A549 (cell line): Measurements from ENCODE around the gene LIMCH1. TPM values are rescaled to one million over a fixed set of nuclear protein-coding genes. Genes with fewer than 3 reads are reported as not detected.

Experiments
- ATAC-seq, 2 experiments: fragments of 200-7000 bp in 1 of 2; fragments of >200 bp in 1 of 2; cut with Nextera tagmentation in 1 of 2; cut with Tn5 transposase in 1 of 2; 3 replicates each; pipeline versions ENCODE4 v1.8.0 to v1.9.1; 2018 to 2020; ENCODE audit warnings: mild to moderate bottlenecking in 1 of 2, moderate library complexity in 1 of 2
- CTCF ChIA-PET: fragments of 300-600 bp; sonication (Branson Sonifier 250); formaldehyde crosslinking; extraction: SDS; loops from one replicate; lab custom pipeline; 2021; ENCODE audit warnings: antibody characterized with exemption, inconsistent platforms; lab: Yijun Ruan, JAX
- POLR2A ChIA-PET: fragments of 350-600 bp; formaldehyde crosslinking; extraction: SDS; loops from one replicate; lab custom pipeline; 2021; ENCODE audit warnings: antibody characterized with exemption, inconsistent platforms; lab: Yijun Ruan, JAX
- DNase-seq, 2 experiments: peaks; one replicate each; pipeline versions ENCODE4 v3.0.0 to v3.0.0-alpha.2; 2011 to 2016; ENCODE audit warnings: low read depth in 1 of 2, low spot score in 1 of 2
- FAIRE-seq: peaks from 2 replicates; lab custom pipeline; 2011; peaks lifted over from hg19 to GRCh38; lab: Jason Lieb, UNC
- H3K27ac ChIP-seq, 2 experiments: fragments of >200 bp; sonication (Bioruptor Twin); formaldehyde crosslinking; 3 replicates each; pipeline ENCODE4 v1.5.1; 2016 to 2017
- H3K4me1 ChIP-seq: fragments of >200 bp; sonication (Bioruptor Twin); formaldehyde crosslinking; 3 replicates; pipeline ENCODE4 v1.6.1; 2016
- H3K4me2 ChIP-seq: fragments of >200 bp; sonication (Bioruptor Twin); formaldehyde crosslinking; 3 replicates; pipeline ENCODE4 v1.6.1; 2016
- H3K4me3 ChIP-seq: fragments of >200 bp; sonication (Bioruptor Twin); formaldehyde crosslinking; 3 replicates; pipeline ENCODE4 v1.5.1; 2016
- H3K9me3 ChIP-seq: fragments of >200 bp; sonication (Bioruptor Twin); formaldehyde crosslinking; 3 replicates; pipeline ENCODE4 v1.6.1; 2016
- BHLHE40 ChIP-seq: IDR thresholded peaks from 2 replicates; pipeline ENCODE4 v1.6.1; 2012; ENCODE audit warnings: low read depth, low read length, inconsistent platforms
- CBX2 ChIP-seq: fragments of 200-600 bp; sonication (generic); IDR thresholded peaks from 2 replicates; pipeline ENCODE4 v1.6.1; 2016; ENCODE audit warnings: low read depth, mild to moderate bottlenecking, borderline replicate concordance
- CBX8 ChIP-seq: fragments of 200-600 bp; sonication (generic); IDR thresholded peaks from 2 replicates; pipeline ENCODE4 v1.6.1; 2016
- CHD2 ChIP-seq: fragments of 150-350 bp; IDR thresholded peaks from 2 replicates; pipeline ENCODE4 v1.6.1; 2014; ENCODE audit warnings: low read length; ENCODE audit not compliant: partially characterized antibody
- CHD4 ChIP-seq: fragments of 200-600 bp; sonication (generic); IDR thresholded peaks from 2 replicates; pipeline ENCODE4 v1.6.1; 2016; ENCODE audit warnings: antibody characterized with exemption, mild to moderate bottlenecking, borderline replicate concordance
- EHF ChIP-seq: fragments of 250-450 bp; sonication (Bioruptor Pico); IDR thresholded peaks from 2 replicates; pipeline ENCODE4 v1.5.0; 2020; ENCODE audit warnings: mild to moderate bottlenecking
- ESRRA ChIP-seq: fragments of 150-350 bp; IDR thresholded peaks from 2 replicates; pipeline ENCODE4 v1.6.1; 2014; ENCODE audit warnings: mild to moderate bottlenecking, low read length, borderline replicate concordance
- FOSB ChIP-seq: fragments of 250-450 bp; sonication (Bioruptor Pico); IDR thresholded peaks from 2 replicates; pipeline ENCODE4 v1.5.0; 2020; ENCODE audit warnings: mild to moderate bottlenecking, moderate library complexity
- FOXS1 ChIP-seq: fragments of 250-450 bp; sonication (Bioruptor Pico); IDR thresholded peaks from 2 replicates; pipeline ENCODE4 v1.5.0; 2020; ENCODE audit warnings: mild to moderate bottlenecking, moderate library complexity
- HOXA7 ChIP-seq: fragments of 250-450 bp; sonication (Bioruptor Pico); IDR thresholded peaks from 2 replicates; pipeline ENCODE4 v1.5.0; 2020; ENCODE audit warnings: mild to moderate bottlenecking, moderate library complexity
- JUNB ChIP-seq: fragments of >200 bp; sonication (Bioruptor Twin); formaldehyde crosslinking; IDR thresholded peaks from 2 replicates; pipeline ENCODE4 v1.6.1; 2016
- KDM5A ChIP-seq: fragments of 200-600 bp; sonication (generic); IDR thresholded peaks from 2 replicates; pipeline ENCODE4 v1.6.1; 2016; ENCODE audit warnings: antibody characterized with exemption, mild to moderate bottlenecking
- MAX ChIP-seq: IDR thresholded peaks from 2 replicates; pipeline ENCODE4 v1.6.1; 2012
- NFE2L2 ChIP-seq: fragments of 150-350 bp; conservative IDR thresholded peaks from 2 replicates; pipeline ENCODE4 v1.6.1; 2014; ENCODE audit warnings: low read length
- NPAS2 ChIP-seq: fragments of 250-450 bp; sonication (Bioruptor Pico); IDR thresholded peaks from 2 replicates; pipeline ENCODE4 v1.8.0; 2022; ENCODE audit warnings: mild to moderate bottlenecking, moderate library complexity, borderline replicate concordance
- PHF8 ChIP-seq: fragments of 200-600 bp; sonication (generic); IDR thresholded peaks from 2 replicates; pipeline ENCODE4 v1.6.1; 2016; ENCODE audit warnings: low read depth, mild to moderate bottlenecking, antibody characterized with exemption, moderate library complexity, borderline replicate concordance
- RAD21 ChIP-seq, 2 experiments: fragments of >200 bp in 1 of 2; sonication (Bioruptor Twin) in 1 of 2; formaldehyde crosslinking in 1 of 2; IDR thresholded peaks in 1 of 2; conservative IDR thresholded peaks in 1 of 2; 2 replicates in 1 of 2; 3 replicates in 1 of 2; pipeline ENCODE4 v1.6.1; 2012 to 2018; ENCODE audit warnings: inconsistent platforms in 1 of 2
- RFX5 ChIP-seq: fragments of 450-650 bp; IDR thresholded peaks from 2 replicates; pipeline ENCODE4 v1.7.1; 2014; ENCODE audit warnings: antibody characterized with exemption, mild to moderate bottlenecking, moderate library complexity
- RNF2 ChIP-seq: fragments of 200-600 bp; sonication (generic); IDR thresholded peaks from 2 replicates; pipeline ENCODE4 v1.6.1; 2016; ENCODE audit warnings: low read depth, mild to moderate bottlenecking, antibody characterized with exemption, moderate library complexity, borderline replicate concordance
- SMC3 ChIP-seq: fragments of >200 bp; sonication (Bioruptor Twin); formaldehyde crosslinking; IDR thresholded peaks from 3 replicates; pipeline ENCODE4 v1.6.1; 2018; ENCODE audit warnings: inconsistent platforms
- SREBF2 ChIP-seq: fragments of 450-650 bp; IDR thresholded peaks from 2 replicates; pipeline ENCODE4 v1.6.1; 2014; ENCODE audit warnings: mild to moderate bottlenecking, moderate library complexity
- TP53 ChIP-seq: fragments of 250-450 bp; sonication (Bioruptor Pico); IDR thresholded peaks from 2 replicates; pipeline ENCODE4 v1.5.0; 2021; ENCODE audit warnings: mild to moderate bottlenecking, moderate library complexity
- ZFP36 ChIP-seq: fragments of 450-650 bp; IDR thresholded peaks from 2 replicates; pipeline ENCODE4 v1.6.1; 2014; ENCODE audit warnings: borderline replicate concordance; ENCODE audit not compliant: partially characterized antibody
- ZNF302 ChIP-seq: fragments of 250-450 bp; sonication (Bioruptor Pico); IDR thresholded peaks from 2 replicates; pipeline ENCODE4 v1.9.0; 2021; ENCODE audit warnings: inconsistent platforms, mild to moderate bottlenecking, moderate library complexity
- ZSCAN20 ChIP-seq: fragments of 250-450 bp; sonication (Bioruptor Pico); IDR thresholded peaks from 2 replicates; pipeline ENCODE4 v1.8.0; 2022; ENCODE audit warnings: mild to moderate bottlenecking, moderate library complexity
- WGBS: methylation state at CpG from one replicate; pipeline ENCODE4 v1.1.6; 2017; ENCODE audit errors: missing lambda C conversion rate; 5-methylcytosine and 5-hydroxymethylcytosine counted together
- polyA plus RNA-seq, 4 experiments: library from polyadenylated mRNA; depleted of rRNA in 3 of 4; stranded (reverse); fragments of >200 nt; fragmentation: RNase III in 1 of 4; extraction: RNeasy Plus Mini Kit Qiagen cat#74134 plus additional on column Dnase treatment in 1 of 4; gene quantifications; 2 replicates in 3 of 4; 3 replicates in 1 of 4; pipeline ENCODE4 v1.2.3, GENCODE V29; 2011 to 2017
- TF ChIP-seq, protein P1 (sequence below): fragments of 250-450 bp; sonication (Bioruptor Pico); IDR thresholded peaks from 2 replicates; pipeline ENCODE4 v1.5.0; 2021; ENCODE audit warnings: mild to moderate bottlenecking, moderate library complexity, borderline replicate concordance
- TF ChIP-seq, protein P2 (sequence below): IDR thresholded peaks from 2 replicates; pipeline ENCODE4 v1.6.1; 2012
- TF ChIP-seq, protein P3 (sequence below): fragments of 150-350 bp; IDR thresholded peaks from 2 replicates; pipeline ENCODE4 v1.6.1; 2014; ENCODE audit warnings: low read depth, mild to moderate bottlenecking, low read length
- TF ChIP-seq, protein P4 (sequence below): fragments of >200 bp; sonication (Bioruptor Twin); formaldehyde crosslinking; IDR thresholded peaks from 2 replicates; pipeline ENCODE4 v1.6.1; 2016
- TF ChIP-seq, protein P5 (sequence below): fragments of >200 bp; sonication (Bioruptor Twin); formaldehyde crosslinking; IDR thresholded peaks from 3 replicates; pipeline ENCODE4 v1.5.1; 2016

The LIMCH1 gene
- polyA plus RNA-seq, 2 of the 4 experiments (the other 2 are of a cell fraction), result 52.9 to 88.9 TPM

DNA sequence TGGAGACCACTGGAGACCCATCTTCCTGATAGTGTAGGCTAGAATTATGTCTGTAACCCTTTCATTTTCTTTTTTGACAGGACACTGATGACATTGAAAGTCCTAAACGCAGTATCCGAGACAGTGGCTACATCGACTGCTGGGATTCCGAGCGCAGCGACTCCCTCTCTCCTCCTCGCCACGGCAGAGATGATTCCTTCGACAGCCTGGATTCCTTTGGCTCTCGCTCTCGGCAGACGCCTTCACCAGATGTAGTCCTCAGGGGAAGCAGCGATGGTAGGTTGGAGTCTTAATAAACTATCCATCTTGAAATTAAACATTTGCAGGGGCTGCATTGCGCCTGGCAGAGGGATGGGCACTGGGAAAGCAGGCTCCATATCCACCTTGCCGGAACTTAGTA is 75.4 kb downstream of the LIMCH1 start:
- Histone ChIP-seq H3K27ac (peak overlapping the region; percentile 24 to 41; a peak in 2 of 6 replicates), H3K4me3 (no peak overlapping the region), H3K4me1 (peaks cover 40% of the 10 kb centered on the region), H3K9me3 (no peaks in the 10 kb centered on the region), H3K4me2 (no peak overlapping the region)
- no peak for TF ChIP-seq EHF
- TF ChIP-seq, protein P1, sequence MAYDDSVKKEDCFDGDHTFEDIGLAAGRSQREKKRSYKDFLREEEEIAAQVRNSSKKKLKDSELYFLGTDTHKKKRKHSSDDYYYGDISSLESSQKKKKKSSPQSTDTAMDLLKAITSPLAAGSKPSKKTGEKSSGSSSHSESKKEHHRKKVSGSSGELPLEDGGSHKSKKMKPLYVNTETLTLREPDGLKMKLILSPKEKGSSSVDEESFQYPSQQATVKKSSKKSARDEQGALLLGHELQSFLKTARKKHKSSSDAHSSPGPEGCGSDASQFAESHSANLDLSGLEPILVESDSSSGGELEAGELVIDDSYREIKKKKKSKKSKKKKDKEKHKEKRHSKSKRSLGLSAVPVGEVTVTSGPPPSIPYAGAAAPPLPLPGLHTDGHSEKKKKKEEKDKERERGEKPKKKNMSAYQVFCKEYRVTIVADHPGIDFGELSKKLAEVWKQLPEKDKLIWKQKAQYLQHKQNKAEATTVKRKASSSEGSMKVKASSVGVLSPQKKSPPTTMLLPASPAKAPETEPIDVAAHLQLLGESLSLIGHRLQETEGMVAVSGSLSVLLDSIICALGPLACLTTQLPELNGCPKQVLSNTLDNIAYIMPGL (CRISPR knock-in tag), result no peak
- no peak for TF ChIP-seq SREBF2
- TF ChIP-seq RNF2, result no peak
- no peak for TF ChIP-seq ZSCAN20 (CRISPR knock-in tag)
- TF ChIP-seq, protein P2, sequence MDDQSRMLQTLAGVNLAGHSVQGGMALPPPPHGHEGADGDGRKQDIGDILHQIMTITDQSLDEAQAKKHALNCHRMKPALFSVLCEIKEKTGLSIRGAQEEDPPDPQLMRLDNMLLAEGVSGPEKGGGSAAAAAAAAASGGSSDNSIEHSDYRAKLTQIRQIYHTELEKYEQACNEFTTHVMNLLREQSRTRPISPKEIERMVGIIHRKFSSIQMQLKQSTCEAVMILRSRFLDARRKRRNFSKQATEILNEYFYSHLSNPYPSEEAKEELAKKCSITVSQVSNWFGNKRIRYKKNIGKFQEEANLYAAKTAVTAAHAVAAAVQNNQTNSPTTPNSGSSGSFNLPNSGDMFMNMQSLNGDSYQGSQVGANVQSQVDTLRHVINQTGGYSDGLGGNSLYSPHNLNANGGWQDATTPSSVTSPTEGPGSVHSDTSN, result no peak
- TF ChIP-seq SMC3, result no peak
- TF ChIP-seq TP53, result no peak
- TF ChIP-seq CBX2, result no peak
- no peak for TF ChIP-seq JUNB
- no peak for TF ChIP-seq HOXA7 (CRISPR knock-in tag)
- no peak for TF ChIP-seq ZFP36
- no peak for TF ChIP-seq MAX
- TF ChIP-seq ZNF302, result no peak
- no peak for ATAC-seq
- FAIRE-seq, result no peak
- no peak for DNase-seq
- POLR2A ChIA-PET, result interaction anchor here (0.7 kb wide), 1 partner anchor 26 kb away, joined by 5 read pairs; no protein-coding TSS in a partner anchor
- WGBS, result 89% methylated on average over 15 of the region's 15 CpGs
- CTCF ChIA-PET, result interaction anchor here (1.2 kb wide), 1 partner anchor 29 kb away, joined by 4 read pairs; no protein-coding TSS in a partner anchor

DNA sequence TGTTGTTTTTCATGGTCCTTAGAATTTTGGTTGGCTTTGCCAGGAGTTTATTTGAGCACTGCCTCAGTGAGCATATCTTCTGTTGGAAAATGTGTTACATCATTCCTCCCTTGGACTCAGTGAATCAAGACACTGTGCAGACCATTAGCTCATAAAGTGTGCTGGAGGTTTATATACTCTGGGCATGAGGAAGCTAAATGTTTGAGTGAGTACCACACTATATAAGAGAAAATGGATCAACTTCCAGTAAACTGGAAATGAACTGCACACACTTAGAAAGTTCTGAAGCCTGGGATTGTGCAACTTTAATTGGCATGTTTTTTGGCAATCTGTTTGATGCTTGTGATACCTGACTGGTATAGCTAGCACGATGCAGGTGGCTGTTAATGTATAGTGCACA is 75.9 kb downstream of the LIMCH1 start:
- Histone ChIP-seq H3K4me2 (no peak overlapping the region), H3K9me3 (no peaks in the 10 kb centered on the region), H3K27ac (peak overlapping the region; percentile 24 to 41; a peak in 2 of 6 replicates), H3K4me1 (peaks cover 40% of the 10 kb centered on the region), H3K4me3 (no peak overlapping the region)
- CTCF ChIA-PET, result interaction anchor here (0.9 to 1.2 kb wide), 3 partner anchors 9 to 334 kb away, joined by 3 to 4 read pairs (median 4); no protein-coding TSS in a partner anchor
- ATAC-seq, result no peak
- no peak for DNase-seq
- POLR2A ChIA-PET, result no interaction called here
- TF ChIP-seq KDM5A (no peak), CBX2 (no peak), ESRRA (no peak), PHF8 (no peak), FOSB (CRISPR knock-in tag) (no peak), CBX8 (no peak), EHF (no peak)
- TF ChIP-seq, protein P3, sequence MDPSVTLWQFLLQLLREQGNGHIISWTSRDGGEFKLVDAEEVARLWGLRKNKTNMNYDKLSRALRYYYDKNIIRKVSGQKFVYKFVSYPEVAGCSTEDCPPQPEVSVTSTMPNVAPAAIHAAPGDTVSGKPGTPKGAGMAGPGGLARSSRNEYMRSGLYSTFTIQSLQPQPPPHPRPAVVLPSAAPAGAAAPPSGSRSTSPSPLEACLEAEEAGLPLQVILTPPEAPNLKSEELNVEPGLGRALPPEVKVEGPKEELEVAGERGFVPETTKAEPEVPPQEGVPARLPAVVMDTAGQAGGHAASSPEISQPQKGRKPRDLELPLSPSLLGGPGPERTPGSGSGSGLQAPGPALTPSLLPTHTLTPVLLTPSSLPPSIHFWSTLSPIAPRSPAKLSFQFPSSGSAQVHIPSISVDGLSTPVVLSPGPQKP, result no peak
- 50% methylated on average over 1 of the region's 1 CpG for WGBS
- FAIRE-seq, result no peak

DNA sequence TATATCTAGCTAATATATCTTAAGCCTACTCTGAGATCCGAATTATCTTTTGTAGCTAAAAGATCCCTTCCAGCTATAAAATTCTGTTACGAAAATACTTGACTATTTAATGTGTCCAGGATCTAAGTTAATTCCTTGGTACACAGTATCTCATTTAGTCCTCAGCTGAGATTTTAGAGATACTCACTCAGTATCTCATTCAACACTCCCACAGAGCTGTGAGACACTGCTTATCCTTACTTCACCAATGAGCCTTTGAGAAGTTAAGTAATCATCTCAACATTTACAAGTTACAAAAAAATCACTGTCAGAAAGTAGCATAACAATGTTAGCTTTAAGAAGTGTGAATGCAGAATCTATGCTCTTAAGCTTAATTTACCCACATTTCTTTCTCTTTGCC is 76.6 kb downstream of the LIMCH1 start:
- POLR2A ChIA-PET, result no interaction called here
- DNase-seq (no peak), ATAC-seq (no peak), FAIRE-seq (no peak)
- Histone ChIP-seq H3K4me3 (no peak overlapping the region), H3K4me1 (peaks cover 40% of the 10 kb centered on the region), H3K9me3 (no peaks in the 10 kb centered on the region), H3K27ac (no peak overlapping the region; a peak in 1 of 6 replicates), H3K4me2 (no peak overlapping the region)
- CTCF ChIA-PET, result interaction anchor here (0.9 to 1.2 kb wide), 3 partner anchors 8 to 335 kb away, joined by 3 to 4 read pairs (median 4); no protein-coding TSS in a partner anchor
- 73% methylated on average over 2 of the region's 2 CpGs for WGBS
- TF ChIP-seq SREBF2, result no peak
- no peak for TF ChIP-seq NPAS2 (CRISPR knock-in tag)
- TF ChIP-seq, protein P4, sequence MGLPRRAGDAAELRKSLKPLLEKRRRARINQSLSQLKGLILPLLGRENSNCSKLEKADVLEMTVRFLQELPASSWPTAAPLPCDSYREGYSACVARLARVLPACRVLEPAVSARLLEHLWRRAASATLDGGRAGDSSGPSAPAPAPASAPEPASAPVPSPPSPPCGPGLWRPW, result no peak
- TF ChIP-seq CHD4, result no peak
- no peak for TF ChIP-seq SMC3
- no peak for TF ChIP-seq FOXS1 (CRISPR knock-in tag)
- TF ChIP-seq BHLHE40, result no peak
- no peak for TF ChIP-seq KDM5A
- no peak for TF ChIP-seq RFX5
- no peak for TF ChIP-seq CHD2
- TF ChIP-seq, protein P5, sequence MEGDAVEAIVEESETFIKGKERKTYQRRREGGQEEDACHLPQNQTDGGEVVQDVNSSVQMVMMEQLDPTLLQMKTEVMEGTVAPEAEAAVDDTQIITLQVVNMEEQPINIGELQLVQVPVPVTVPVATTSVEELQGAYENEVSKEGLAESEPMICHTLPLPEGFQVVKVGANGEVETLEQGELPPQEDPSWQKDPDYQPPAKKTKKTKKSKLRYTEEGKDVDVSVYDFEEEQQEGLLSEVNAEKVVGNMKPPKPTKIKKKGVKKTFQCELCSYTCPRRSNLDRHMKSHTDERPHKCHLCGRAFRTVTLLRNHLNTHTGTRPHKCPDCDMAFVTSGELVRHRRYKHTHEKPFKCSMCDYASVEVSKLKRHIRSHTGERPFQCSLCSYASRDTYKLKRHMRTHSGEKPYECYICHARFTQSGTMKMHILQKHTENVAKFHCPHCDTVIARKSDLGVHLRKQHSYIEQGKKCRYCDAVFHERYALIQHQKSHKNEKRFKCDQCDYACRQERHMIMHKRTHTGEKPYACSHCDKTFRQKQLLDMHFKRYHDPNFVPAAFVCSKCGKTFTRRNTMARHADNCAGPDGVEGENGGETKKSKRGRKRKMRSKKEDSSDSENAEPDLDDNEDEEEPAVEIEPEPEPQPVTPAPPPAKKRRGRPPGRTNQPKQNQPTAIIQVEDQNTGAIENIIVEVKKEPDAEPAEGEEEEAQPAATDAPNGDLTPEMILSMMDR, result no peak
- TF ChIP-seq ZFP36, result no peak
- no peak for TF ChIP-seq RAD21 (conservative IDR thresholded peaks at IDR 0.05 in 1 of 2, IDR thresholded peaks at IDR 0.05 in 1 of 2)
- no peak for TF ChIP-seq JUNB
- TF ChIP-seq NFE2L2, result no peak
